GM12801 (cell line): Measurements from ENCODE around the gene GLI1.

Experiments used
- TF ChIP-seq, protein P1 (sequence below): IDR thresholded peaks from one replicate; pipeline ENCODE4 v1.5.1; 2011; ENCODE audit warnings: control low read depth; ENCODE audit not compliant: insufficient read length; ENCODE audit errors: extremely low read depth

The GLI1 gene

DNA sequence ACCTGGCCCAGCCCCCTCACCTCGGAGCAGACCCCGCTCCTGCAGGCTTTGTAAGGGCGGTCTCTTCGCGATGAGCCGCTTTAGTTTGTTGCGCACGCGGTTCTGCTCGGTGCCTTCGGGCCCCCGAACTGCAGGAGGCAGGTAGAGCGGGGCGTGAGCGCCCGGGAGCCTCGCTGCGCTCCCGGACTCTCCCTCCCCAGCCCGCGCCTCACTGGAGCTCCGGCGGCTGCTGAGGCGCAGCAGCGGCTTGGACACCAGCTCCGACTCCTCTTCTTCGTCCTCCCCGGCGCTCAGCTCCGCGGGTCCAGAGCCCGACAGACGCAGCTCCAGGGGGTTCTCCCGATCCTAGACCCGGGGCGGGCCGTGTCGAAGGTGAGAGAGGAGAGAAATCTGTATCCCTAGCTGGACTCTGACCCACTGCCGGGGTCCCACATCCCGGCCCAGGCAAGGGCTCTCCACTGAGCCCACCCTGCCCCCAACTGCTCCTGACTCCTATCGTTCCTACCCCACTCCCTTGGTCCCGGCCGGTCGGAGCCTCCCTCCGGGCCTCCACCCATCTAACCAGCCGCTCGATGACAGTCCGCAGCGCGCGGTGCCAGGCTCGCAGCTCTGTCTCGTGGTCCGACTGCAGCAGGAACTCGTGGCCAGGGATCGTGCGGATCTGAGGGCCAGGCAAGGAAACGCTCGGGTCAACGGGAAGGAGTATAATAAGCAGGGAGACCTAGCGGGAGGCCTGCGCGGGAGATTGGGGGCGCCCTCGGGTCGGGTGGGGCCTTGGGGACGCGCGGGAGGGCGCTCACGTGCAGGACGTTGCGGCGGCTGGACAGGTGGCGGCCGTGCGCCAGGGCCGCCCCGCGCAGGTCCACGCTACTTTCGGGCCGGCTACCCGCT, 15.9 kb downstream of the GLI1 start:
- TF ChIP-seq, protein P1, sequence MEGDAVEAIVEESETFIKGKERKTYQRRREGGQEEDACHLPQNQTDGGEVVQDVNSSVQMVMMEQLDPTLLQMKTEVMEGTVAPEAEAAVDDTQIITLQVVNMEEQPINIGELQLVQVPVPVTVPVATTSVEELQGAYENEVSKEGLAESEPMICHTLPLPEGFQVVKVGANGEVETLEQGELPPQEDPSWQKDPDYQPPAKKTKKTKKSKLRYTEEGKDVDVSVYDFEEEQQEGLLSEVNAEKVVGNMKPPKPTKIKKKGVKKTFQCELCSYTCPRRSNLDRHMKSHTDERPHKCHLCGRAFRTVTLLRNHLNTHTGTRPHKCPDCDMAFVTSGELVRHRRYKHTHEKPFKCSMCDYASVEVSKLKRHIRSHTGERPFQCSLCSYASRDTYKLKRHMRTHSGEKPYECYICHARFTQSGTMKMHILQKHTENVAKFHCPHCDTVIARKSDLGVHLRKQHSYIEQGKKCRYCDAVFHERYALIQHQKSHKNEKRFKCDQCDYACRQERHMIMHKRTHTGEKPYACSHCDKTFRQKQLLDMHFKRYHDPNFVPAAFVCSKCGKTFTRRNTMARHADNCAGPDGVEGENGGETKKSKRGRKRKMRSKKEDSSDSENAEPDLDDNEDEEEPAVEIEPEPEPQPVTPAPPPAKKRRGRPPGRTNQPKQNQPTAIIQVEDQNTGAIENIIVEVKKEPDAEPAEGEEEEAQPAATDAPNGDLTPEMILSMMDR, result no peak

DNA sequence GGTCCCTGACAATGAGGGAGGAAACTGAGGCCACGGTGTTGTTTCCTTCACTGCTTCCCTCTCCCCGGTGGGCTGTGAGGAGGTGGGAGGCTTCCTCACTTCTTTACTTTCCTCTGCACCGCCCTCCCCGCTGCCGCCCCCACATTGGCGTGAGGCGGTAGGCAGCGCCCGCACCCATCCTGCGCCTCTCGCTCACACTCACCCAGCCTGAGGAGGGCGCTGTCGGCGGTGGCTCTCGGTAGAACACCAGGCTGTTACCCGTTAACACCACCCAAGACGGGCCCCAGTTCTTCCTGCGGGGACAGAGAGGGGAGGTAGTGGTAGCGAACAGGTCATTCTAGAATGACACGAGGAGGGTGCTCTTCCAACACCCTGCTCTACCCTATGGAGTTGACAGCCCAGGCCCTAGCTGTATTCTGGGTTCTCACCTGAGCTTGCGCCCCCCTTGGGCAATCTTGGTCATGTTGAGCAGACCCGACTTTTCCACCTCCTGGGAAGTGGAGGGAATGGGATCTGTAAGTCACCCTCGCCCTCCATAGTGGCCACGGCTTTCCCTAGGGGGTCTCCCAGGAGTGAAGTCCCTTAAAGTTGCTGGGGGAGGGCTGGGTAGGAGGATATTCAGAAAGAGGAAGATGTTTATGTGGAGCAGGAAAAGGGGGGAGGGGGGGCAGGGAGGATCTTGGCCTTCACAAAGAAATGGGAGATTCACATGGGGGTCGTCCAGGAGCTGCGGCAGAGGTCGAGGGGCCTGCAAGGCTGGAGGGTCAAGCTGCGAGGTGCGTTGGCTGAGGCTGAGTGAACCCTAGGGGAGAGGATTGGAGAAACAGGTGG, 16.8 kb downstream of the GLI1 start:
- TF ChIP-seq, protein P1, result no peak

DNA sequence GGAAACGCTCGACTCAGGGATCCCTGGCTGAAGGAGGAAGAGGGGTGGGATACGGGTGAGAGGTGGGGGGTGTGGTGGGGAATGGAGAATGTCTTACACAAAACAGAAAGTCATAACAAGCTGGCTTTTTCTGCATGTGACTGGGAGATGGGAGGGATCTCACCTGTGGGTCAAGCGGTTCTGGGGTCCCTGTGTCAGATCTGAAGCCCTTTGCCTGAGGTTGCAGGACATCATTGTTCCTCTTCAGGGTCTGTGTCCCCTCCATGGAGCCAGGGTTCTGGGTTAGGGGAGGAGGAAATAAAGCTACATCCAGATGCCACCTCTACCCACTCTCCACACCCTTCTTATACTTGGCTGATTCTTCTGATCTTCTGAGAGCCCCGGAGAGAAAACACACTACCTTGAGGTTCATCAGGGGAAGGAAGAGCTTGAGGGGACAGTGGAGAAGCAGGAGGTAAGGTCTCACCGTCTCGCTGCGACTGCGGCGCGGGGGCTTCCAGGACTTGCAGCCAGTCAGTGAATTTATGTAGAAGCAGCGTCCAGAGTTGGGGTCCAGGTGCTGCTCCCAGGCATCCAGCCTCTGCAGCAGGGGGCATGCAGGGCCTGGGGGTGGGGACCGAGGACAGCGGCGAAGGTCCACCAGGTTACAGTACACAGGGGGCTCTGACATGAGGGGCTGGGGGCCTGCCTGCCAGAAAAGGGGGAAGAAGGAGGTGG, 17.6 kb downstream of the GLI1 start:
- TF ChIP-seq, protein P1, result no peak

DNA sequence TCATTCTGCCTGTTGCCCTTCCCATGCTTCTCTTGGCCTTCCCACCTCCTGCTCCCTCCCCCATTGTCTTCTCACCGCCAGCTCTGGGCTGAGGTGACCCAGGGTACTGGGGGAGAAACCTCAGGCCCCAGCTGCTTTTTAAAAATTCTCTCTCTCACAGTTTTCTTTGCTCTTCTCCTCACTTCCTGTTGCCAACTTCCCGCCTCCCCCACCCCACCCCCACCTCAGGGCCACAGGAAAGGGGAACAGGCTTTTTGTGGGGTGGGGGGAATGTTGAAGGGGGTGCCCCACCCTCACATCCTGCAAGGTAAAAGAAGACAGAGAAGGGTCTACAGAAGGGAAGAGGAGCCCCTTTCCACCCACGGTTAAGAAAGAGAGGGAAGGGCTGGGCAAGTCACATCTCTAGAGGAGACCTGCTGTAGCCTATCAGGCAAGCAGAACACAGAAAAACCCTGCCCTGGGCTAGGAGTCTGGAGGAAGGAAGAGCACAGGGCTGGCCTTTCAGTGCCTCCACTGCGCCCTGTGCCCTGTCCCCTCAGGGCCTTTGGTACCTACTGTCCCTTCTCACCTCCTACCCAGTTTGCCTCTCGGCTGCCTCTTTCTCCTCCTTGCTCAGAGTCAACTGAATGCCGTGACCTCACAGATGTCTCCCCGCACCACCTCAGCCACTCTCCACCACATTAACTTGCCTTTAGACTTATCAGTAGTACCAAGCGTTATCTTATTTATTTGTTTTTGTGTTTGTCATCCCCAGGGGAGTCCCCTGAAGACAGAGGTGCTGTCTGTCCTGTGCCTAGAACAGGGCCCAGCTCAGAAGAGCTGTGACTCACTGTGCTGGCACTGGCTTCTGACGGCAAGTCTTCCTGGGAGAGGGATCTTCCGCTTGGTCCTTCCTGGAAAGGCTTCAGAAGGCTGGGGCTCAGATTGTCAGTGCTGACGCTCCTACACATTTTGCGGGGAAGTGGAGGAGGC, 18.4 kb downstream of the GLI1 start:
- TF ChIP-seq, protein P1, result no peak

DNA sequence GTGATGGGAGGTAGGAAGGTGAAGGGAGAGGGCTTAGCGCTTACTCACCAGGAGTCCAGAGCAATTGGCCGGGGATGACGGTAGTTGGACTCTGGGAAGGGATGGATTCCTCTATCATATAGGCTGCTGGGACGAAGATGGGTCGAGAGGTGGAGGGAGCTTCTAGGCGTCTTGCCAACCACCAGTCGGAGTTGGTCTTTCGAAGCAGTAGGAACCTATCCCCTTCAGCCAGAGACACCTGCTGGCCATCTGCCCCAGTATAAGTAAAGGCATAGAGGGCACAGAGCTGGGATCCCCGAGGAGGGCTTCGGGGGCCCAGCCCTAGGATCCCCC, 19.4 kb downstream of the GLI1 start:
- TF ChIP-seq, protein P1, result no peak

DNA sequence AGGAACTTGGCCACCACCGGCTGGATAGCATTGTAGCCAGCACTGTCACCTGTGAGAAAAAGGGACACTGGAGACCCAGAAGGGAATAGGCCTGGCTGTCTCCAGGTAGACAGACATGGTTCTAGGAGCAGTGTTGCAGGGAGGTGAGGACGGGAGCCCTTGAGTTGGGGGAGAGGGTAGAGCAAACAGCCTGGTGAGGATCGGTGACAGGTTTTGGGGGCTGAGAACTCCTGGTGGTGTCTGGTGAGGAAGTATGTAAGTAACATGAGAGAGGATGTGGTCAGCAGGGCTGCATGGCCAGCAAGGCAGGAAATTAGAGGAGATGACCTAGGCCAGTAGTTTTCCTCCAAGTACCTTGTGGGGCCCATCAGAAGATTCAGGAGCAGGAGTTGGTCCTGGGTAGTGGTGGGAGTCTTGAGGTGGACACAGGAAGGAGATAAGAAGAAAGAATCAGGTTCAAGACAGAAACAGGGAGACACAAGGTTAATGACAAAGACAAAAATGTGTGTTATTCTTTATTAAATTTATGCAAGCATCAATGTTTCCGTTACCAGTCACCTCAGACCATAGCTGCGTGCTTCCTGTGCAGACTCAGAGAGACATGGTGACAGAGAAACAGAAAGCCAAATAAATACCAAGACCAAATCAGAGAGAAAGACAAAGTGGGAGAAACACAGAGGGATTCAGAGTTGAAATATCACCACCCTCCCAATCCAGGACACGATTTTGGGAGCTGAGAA, 20.0 kb downstream of the GLI1 start, which contains the start of gene ARHGAP9:
Gene ARHGAP9 (minus strand): TSS at position 491 of the 740 bp plus-strand sequence. CDS start 460 bp downstream, at position 31.
- TF ChIP-seq, protein P1, result no peak
